ENCODE measurements around the gene MLXIP. TPM values are rescaled to one million over a fixed set of nuclear protein-coding genes. Genes with fewer than 3 reads are reported as not detected.

MLXIP gene
- total RNA-seq, 1 experiment from 2014 or later, result 124 TPM

DNA sequence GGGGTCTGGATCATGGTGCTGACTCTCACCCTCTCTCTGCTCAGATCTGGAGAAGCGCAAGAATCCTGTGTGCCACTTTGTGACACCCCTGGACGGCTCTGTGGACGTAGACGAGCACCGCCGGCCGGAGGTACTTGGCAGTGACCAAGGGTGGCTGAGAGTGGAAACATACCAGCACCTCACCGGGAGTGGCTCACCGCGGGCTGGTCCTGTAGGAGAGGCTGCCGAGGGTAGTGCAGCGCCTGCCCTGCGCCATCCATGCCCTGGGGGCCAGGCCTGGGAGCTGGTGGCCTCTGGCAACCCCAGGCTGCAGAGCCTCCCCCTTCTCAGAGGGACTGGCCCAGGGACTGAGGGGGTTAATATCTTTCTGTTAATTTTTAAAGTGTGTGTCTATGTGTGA is 49.3 kb downstream of the MLXIP start:
- H3K4me1 ChIP-seq (ENCODE audit: control insufficient read depth, insufficient read depth, low read length), result peaks cover 39% of the 10 kb centered on the region
- no TSS peak for BruUV-seq (replicated peaks)
- ChIA-PET CTCF (no interaction called here), POLR2A (no interaction called here)
- peak overlapping the region; percentile 15; the same call in 1 of the 2 replicates for H3K27ac ChIP-seq (ENCODE audit: low read length)
- peaks cover 10% of the 10 kb centered on the region for H3K36me3 ChIP-seq (ENCODE audit: control insufficient read depth, insufficient read depth, low read length)
- TF ChIP-seq, protein P1, sequence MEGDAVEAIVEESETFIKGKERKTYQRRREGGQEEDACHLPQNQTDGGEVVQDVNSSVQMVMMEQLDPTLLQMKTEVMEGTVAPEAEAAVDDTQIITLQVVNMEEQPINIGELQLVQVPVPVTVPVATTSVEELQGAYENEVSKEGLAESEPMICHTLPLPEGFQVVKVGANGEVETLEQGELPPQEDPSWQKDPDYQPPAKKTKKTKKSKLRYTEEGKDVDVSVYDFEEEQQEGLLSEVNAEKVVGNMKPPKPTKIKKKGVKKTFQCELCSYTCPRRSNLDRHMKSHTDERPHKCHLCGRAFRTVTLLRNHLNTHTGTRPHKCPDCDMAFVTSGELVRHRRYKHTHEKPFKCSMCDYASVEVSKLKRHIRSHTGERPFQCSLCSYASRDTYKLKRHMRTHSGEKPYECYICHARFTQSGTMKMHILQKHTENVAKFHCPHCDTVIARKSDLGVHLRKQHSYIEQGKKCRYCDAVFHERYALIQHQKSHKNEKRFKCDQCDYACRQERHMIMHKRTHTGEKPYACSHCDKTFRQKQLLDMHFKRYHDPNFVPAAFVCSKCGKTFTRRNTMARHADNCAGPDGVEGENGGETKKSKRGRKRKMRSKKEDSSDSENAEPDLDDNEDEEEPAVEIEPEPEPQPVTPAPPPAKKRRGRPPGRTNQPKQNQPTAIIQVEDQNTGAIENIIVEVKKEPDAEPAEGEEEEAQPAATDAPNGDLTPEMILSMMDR (IDR thresholded peaks at IDR 0.05), result no peak
- TF ChIP-seq, protein P2, sequence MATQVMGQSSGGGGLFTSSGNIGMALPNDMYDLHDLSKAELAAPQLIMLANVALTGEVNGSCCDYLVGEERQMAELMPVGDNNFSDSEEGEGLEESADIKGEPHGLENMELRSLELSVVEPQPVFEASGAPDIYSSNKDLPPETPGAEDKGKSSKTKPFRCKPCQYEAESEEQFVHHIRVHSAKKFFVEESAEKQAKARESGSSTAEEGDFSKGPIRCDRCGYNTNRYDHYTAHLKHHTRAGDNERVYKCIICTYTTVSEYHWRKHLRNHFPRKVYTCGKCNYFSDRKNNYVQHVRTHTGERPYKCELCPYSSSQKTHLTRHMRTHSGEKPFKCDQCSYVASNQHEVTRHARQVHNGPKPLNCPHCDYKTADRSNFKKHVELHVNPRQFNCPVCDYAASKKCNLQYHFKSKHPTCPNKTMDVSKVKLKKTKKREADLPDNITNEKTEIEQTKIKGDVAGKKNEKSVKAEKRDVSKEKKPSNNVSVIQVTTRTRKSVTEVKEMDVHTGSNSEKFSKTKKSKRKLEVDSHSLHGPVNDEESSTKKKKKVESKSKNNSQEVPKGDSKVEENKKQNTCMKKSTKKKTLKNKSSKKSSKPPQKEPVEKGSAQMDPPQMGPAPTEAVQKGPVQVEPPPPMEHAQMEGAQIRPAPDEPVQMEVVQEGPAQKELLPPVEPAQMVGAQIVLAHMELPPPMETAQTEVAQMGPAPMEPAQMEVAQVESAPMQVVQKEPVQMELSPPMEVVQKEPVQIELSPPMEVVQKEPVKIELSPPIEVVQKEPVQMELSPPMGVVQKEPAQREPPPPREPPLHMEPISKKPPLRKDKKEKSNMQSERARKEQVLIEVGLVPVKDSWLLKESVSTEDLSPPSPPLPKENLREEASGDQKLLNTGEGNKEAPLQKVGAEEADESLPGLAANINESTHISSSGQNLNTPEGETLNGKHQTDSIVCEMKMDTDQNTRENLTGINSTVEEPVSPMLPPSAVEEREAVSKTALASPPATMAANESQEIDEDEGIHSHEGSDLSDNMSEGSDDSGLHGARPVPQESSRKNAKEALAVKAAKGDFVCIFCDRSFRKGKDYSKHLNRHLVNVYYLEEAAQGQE (IDR thresholded peaks at IDR 0.05; ENCODE audit: insufficient read depth in 1 of 2, low read depth in 2 of 2, low read length in 1 of 2), result no peak
- TF ChIP-seq SIN3A (IDR thresholded peaks at IDR 0.05; ENCODE audit: borderline replicate concordance, insufficient read depth, low read depth, low read length) (no peak), POLR2AphosphoS5 (IDR thresholded peaks at IDR 0.05; ENCODE audit: low read depth, low read length) (no peak), TCF7L2 (IDR thresholded peaks at IDR 0.05; ENCODE audit: low read depth, low read length) (no peak)
- no peaks in the 10 kb centered on the region for H3K9me3 ChIP-seq (ENCODE audit: control insufficient read depth, insufficient read depth, low read depth, low read length)
- intact Hi-C loops (cut with micrococcal nuclease; ENCODE audit: unreplicated experiment) (no loop called here), in situ Hi-C loops (cut with HindIII; ENCODE audit: low pct_unique_long_range_greater_than_20kb, low sequenced_read_pairs) (no loop called here)
- DNase-seq (ENCODE audit: low read depth, low spot score) (no peak), ATAC-seq (no peak)
- no peaks in the 10 kb centered on the region for H3K27me3 ChIP-seq (ENCODE audit: control insufficient read depth, insufficient read depth, low read length)
- H3K4me3 ChIP-seq (ENCODE audit: low read depth in 2 of 2, low read length in 2 of 2), result no peak overlapping the region

DNA sequence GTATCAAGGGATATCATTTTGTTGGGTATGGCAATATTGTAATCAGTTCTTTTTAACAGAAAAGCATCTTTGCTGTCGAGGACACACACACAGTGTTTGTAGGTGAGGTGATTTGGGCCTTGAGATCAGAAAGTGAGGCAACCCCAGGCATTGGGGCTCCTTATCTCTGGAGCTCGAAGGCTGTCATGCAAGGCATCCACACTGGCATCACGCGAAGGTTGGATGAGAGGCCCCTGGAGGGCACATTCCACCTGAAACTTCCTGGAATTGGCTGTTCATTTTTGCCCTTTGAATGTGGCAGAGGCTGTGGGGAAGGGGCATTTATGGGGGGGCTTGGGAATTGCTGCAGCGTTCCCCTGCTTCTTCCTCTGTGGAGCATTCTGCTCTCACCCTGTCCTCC is 49.9 kb downstream of the MLXIP start:
- Histone ChIP-seq H3K4me3 (ENCODE audit: low read depth in 2 of 2, low read length in 2 of 2) (no peak overlapping the region), H3K36me3 (ENCODE audit: control insufficient read depth, insufficient read depth, low read length) (peaks cover 14% of the 10 kb centered on the region), H3K9me3 (ENCODE audit: control insufficient read depth, insufficient read depth, low read depth, low read length) (no peaks in the 10 kb centered on the region), H3K4me1 (ENCODE audit: control insufficient read depth, insufficient read depth, low read length) (peaks cover 33% of the 10 kb centered on the region), H3K27ac (ENCODE audit: low read length) (no peak overlapping the region), H3K27me3 (ENCODE audit: control insufficient read depth, insufficient read depth, low read length) (no peaks in the 10 kb centered on the region)
- ATAC-seq, result no peak
- in situ Hi-C loops (cut with HindIII; ENCODE audit: low pct_unique_long_range_greater_than_20kb, low sequenced_read_pairs), result no loop called here
- TF ChIP-seq, protein P2 (IDR thresholded peaks at IDR 0.05; ENCODE audit: insufficient read depth in 1 of 2, low read depth in 2 of 2, low read length in 1 of 2), result no peak
- TF ChIP-seq POLR2AphosphoS5 (IDR thresholded peaks at IDR 0.05; ENCODE audit: low read depth, low read length) (no peak), SIN3A (IDR thresholded peaks at IDR 0.05; ENCODE audit: borderline replicate concordance, insufficient read depth, low read depth, low read length) (no peak), TCF7L2 (IDR thresholded peaks at IDR 0.05; ENCODE audit: low read depth, low read length) (no peak)
- TF ChIP-seq, protein P1 (IDR thresholded peaks at IDR 0.05), result no peak
- ChIA-PET CTCF (no interaction called here), POLR2A (no interaction called here)
- no peak for DNase-seq (ENCODE audit: low read depth, low spot score)
- intact Hi-C loops (cut with micrococcal nuclease; ENCODE audit: unreplicated experiment), result no loop called here
- BruUV-seq (replicated peaks), result TSS peak; percentile 46

All from Panc1 (cell line).